K562 (cell line): ENCODE results near the gene NRIP2. TPM values are rescaled to one million over a fixed set of nuclear protein-coding genes. Genes with fewer than 3 reads are reported as not detected.

Source experiments
- ATAC-seq: fragments of 200-7000 bp; cut with Tn5 transposase; 3 replicates; pipeline ENCODE4 v1.9.1; 2020; ENCODE audit warnings: moderate library complexity
- BruUV-seq: library from RNA; stranded (reverse); fragments of 400-500 nt; replicated peaks from 2 replicates; lab custom pipeline; 2021; lab: Mats Ljungman, UMichigan
- CTCF ChIA-PET: fragments of 300-600 bp; formaldehyde crosslinking; extraction: SDS; loops from one replicate; lab custom pipeline; 2021; ENCODE audit warnings: low intra/inter-chr PET ratio; lab: Yijun Ruan, JAX
- POLR2A ChIA-PET: fragments of 300-600, 350-650 bp; sonication (Branson Sonifier 250); formaldehyde crosslinking; extraction: SDS; loops from one replicate; lab custom pipeline; 2021; ENCODE audit warnings: antibody characterized with exemption, inconsistent platforms; lab: Yijun Ruan, JAX
- DNase-seq, 4 experiments: peaks; one replicate each; pipeline versions ENCODE4 v3.0.0 to v3.0.0-alpha.2; 2011 to 2018; ENCODE audit warnings: low spot score in 3 of 4, mixed read lengths in 3 of 4; ENCODE audit errors: extremely low read depth in 1 of 4
- FAIRE-seq: peaks from 2 replicates; lab custom pipeline; 2011; peaks lifted over from hg19 to GRCh38; lab: Jason Lieb, UNC
- H2AFZ ChIP-seq: 2 replicates; pipeline ENCODE4 v1.6.0; 2011; ENCODE audit warnings: low read depth, low read length, control low read depth, inconsistent platforms
- H3K27ac ChIP-seq: fragments of 200-600 bp; 3 replicates; pipeline ENCODE4 v1.8.0; 2011; ENCODE audit warnings: low read depth, mild to moderate bottlenecking, control low read depth, inconsistent platforms, low read length, moderate library complexity, mixed read lengths; ENCODE audit errors: extremely low read depth
- H3K27me3 ChIP-seq, 2 experiments: fragments of 300-600 bp in 1 of 2; 2 replicates in 1 of 2; 3 replicates in 1 of 2; pipeline versions ENCODE4 v1.6.0 to v1.8.0; 2011; ENCODE audit warnings: inconsistent platforms in 2 of 2, low read length in 2 of 2, mild to moderate bottlenecking in 1 of 2, mixed read lengths in 1 of 2, moderate library complexity in 1 of 2; ENCODE audit not compliant: control insufficient read depth in 2 of 2, insufficient read depth in 2 of 2
- H3K36me3 ChIP-seq: fragments of 300-600 bp; 3 replicates; pipeline ENCODE4 v1.8.0; 2011; ENCODE audit warnings: mild to moderate bottlenecking, low read length, inconsistent platforms; ENCODE audit not compliant: control insufficient read depth, insufficient read depth
- H3K4me1 ChIP-seq, 2 experiments: fragments of 200-600 bp in 1 of 2; replicated peaks in 1 of 2; 2 replicates in 1 of 2; 3 replicates in 1 of 2; pipeline versions ENCODE4 v1.5.1 to v1.8.0; 2011; ENCODE audit warnings: inconsistent platforms in 2 of 2, low read length in 2 of 2, mild to moderate bottlenecking in 1 of 2, mixed read lengths in 1 of 2, moderate library complexity in 1 of 2; ENCODE audit not compliant: control insufficient read depth in 2 of 2, insufficient read depth in 2 of 2
- H3K4me2 ChIP-seq: 2 replicates; pipeline ENCODE4 v1.6.1; 2011; ENCODE audit warnings: low read length, control low read depth, inconsistent platforms, mixed read lengths; ENCODE audit not compliant: insufficient read depth
- H3K4me3 ChIP-seq: fragments of 200-600 bp; sonication (generic), shearing (Covaris generic); 2 replicates; pipeline ENCODE4 v1.5.1; 2016; ENCODE audit warnings: control low read depth, inconsistent platforms
- H3K79me2 ChIP-seq: fragments of 200-600 bp; 3 replicates; pipeline ENCODE4 v1.8.0; 2011; ENCODE audit warnings: low read length, inconsistent platforms; ENCODE audit not compliant: control insufficient read depth, insufficient read depth
- H3K9ac ChIP-seq, 2 experiments: 2 replicates each; pipeline versions ENCODE4 v1.6.0 to v1.6.1; 2011; ENCODE audit warnings: low read depth in 2 of 2, low read length in 2 of 2, control low read depth in 1 of 2, inconsistent platforms in 1 of 2, mild to moderate bottlenecking in 1 of 2, mixed read lengths in 1 of 2; ENCODE audit not compliant: insufficient read depth in 1 of 2
- H3K9me1 ChIP-seq: one replicate; pipeline ENCODE4 v1.6.0; 2011; ENCODE audit warnings: inconsistent platforms, mild to moderate bottlenecking, low read length, moderate library complexity; ENCODE audit not compliant: control insufficient read depth, insufficient read depth
- H3K9me3 ChIP-seq: replicated peaks from 2 replicates; pipeline ENCODE4 v1.5.1; 2011; ENCODE audit warnings: low read depth, low read length, inconsistent platforms; ENCODE audit not compliant: control insufficient read depth, insufficient read depth
- H4K20me1 ChIP-seq: replicated peaks from 2 replicates; pipeline ENCODE4 v1.6.1; 2011; ENCODE audit warnings: low read length, inconsistent platforms, mixed read lengths; ENCODE audit not compliant: control insufficient read depth, insufficient read depth
- CAMTA2 ChIP-seq: fragments of 250-450 bp; sonication (Bioruptor Pico); conservative IDR thresholded peaks from 2 replicates; pipeline ENCODE4 v1.5.1; 2022
- EP400 ChIP-seq: fragments of 450-650 bp; IDR thresholded peaks from 2 replicates; pipeline ENCODE4 v1.6.1; 2017; ENCODE audit warnings: antibody characterized with exemption, mild to moderate bottlenecking, moderate library complexity
- HDAC6 ChIP-seq: IDR thresholded peaks from 2 replicates; pipeline ENCODE4 v1.6.1; 2012; ENCODE audit warnings: low read depth, mild to moderate bottlenecking, control low read depth, inconsistent platforms, low read length, moderate library complexity
- HES1 ChIP-seq: fragments of 450-650 bp; IDR thresholded peaks from 2 replicates; pipeline ENCODE4 v1.6.1; 2016; ENCODE audit warnings: low read depth, mild to moderate bottlenecking, moderate library complexity
- NFIC ChIP-seq: fragments of 450-650 bp; IDR thresholded peaks from 2 replicates; pipeline ENCODE4 v1.6.1; 2017; ENCODE audit warnings: mild to moderate bottlenecking, inconsistent platforms
- RUNX1 ChIP-seq: sonication (generic); IDR thresholded peaks from 2 replicates; pipeline ENCODE4 v1.6.1; 2016; ENCODE audit warnings: antibody characterized with exemption, low read depth
- TAF9B ChIP-seq: fragments of 450-650 bp; IDR thresholded peaks from 2 replicates; pipeline ENCODE4 v1.6.1; 2018; ENCODE audit warnings: mild to moderate bottlenecking; ENCODE audit not compliant: partially characterized antibody
- ZNF507 ChIP-seq: conservative IDR thresholded peaks from 2 replicates; pipeline ENCODE4 v1.6.1; 2017; ENCODE audit warnings: missing genetic modification characterization, missing compliant biosample characterization
- ZNF592 ChIP-seq: fragments of 450-650 bp; IDR thresholded peaks from 2 replicates; pipeline ENCODE4 v1.6.1; 2017; ENCODE audit warnings: antibody characterized with exemption, mild to moderate bottlenecking
- WGBS: fragments of 100-300 bp; shearing (Covaris generic); methylation state at CpG from one replicate; pipeline ENCODE4 v1.1.6; 2016; ENCODE audit warnings: low coverage, mixed read lengths; ENCODE audit not compliant: insufficient coverage; ENCODE audit errors: missing lambda C conversion rate; 5-methylcytosine and 5-hydroxymethylcytosine counted together
- in situ Hi-C: fragments of 300-500 bp; cut with MboI; formaldehyde crosslinking; loops from 4 replicates; pipeline ENCODE4 v1.15.0; 2018; ENCODE audit warnings: inconsistent platforms, mixed read lengths
- intact Hi-C: fragments of 100-400 bp; cut with micrococcal nuclease; formaldehyde crosslinking; loops from 2 replicates; pipeline ENCODE4 v1.14.2; 2022
- polyA plus RNA-seq, 8 experiments: library from polyadenylated mRNA; depleted of rRNA in 4 of 8; stranded (reverse) in 5 of 8; unstranded in 3 of 8; fragments of >200 nt; fragmentation: Nextera tagmentation in 2 of 8; fragmentation: Illumina TruSeq in 1 of 8; extraction: Ambion mirVana in 2 of 8; extraction: Trizol in 1 of 8; gene quantifications; 2 replicates each; pipeline versions ENCODE4 v1.2.1 to v1.2.3, GENCODE V29; 2011 to 2014; ENCODE audit warnings: inconsistent platforms in 1 of 8, missing spikeins in 1 of 8
- total RNA-seq, 7 experiments: library from RNA; depleted of rRNA in 6 of 7; stranded (reverse); fragments of >200 nt in 6 of 7; fragmentation: Illumina TruSeq in 2 of 7; extraction: Trizol in 2 of 7; gene quantifications; 2 replicates each; pipeline versions ENCODE4 v1.2.1 to v1.2.3, GENCODE V29; 2011 to 2021; ENCODE audit warnings: low replicate concordance in 1 of 7

The NRIP2 gene
- total and polyA plus RNA-seq, 9 of the 15 experiments (the other 6 are each of a cell fraction or from before 2014, with no cell fraction given) = 0.07 to 0.10 TPM; not detected in 7

DNA sequence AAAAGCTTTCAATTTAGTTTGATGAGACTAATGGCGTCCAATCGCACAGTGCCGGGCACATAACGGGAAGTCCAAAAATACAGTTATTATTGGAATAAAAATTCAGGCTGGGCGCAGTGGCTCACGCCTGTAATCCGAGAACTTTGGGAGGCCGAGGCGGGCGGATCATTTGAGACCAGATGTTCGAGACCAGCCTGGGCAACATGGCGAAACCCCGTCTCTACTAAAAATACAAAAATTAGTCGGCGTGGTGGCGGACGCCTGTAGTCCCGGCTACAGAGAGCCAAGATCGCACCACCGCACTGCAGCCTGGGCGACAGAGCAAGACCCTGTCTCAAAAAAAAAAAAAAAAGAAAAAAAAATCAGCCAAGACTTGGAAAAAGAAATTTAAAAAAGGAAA lies 41.3 kb downstream of the NRIP2 start:
- Histone ChIP-seq H3K4me1 (peaks cover 18 to 38% of the 10 kb centered on the region in 2 experiments; a peak in 4 of 5 replicates), H2AFZ (peak overlapping the region; percentile 85; the same call in 1 of the 2 replicates), H3K9ac (no peak overlapping the region), H3K79me2 (peaks cover 37% of the 10 kb centered on the region), H3K27ac (0 out of 3 replicates have a peak overlapping the region, but pooled peaks have one; percentile 59), H4K20me1 (peaks cover 20% of the 10 kb centered on the region; the same call in 1 of the 2 replicates), H3K9me1 (no peaks in the 10 kb centered on the region), H3K4me2 (no peak overlapping the region), H3K36me3 (peaks cover 27% of the 10 kb centered on the region), H3K4me3 (no peak overlapping the region), H3K27me3 (no peaks in the 10 kb centered on the region), H3K9me3 (no peaks in the 10 kb centered on the region)
- WGBS = 95% methylated on average over 6 of the region's 21 CpGs
- in situ Hi-C loops = no loop called here
- no peak for ATAC-seq
- FAIRE-seq = no peak
- intact Hi-C loops = no loop called here
- POLR2A ChIA-PET = no interaction called here
- no TSS peak for BruUV-seq
- TF ChIP-seq HDAC6 = no peak
- DNase-seq = no peak
- CTCF ChIA-PET = no interaction called here

GRCh38 chr12:2792671-2793500 lies 41.9 kb downstream of the NRIP2 start:
- Histone ChIP-seq H3K4me2 (peak overlapping the region; percentile 48), H3K36me3 (peaks cover 20% of the 10 kb centered on the region), H3K27me3 (peaks cover 0 to 3% of the 10 kb centered on the region in 2 experiments; a peak in 1 of 5 replicates), H3K9me3 (no peaks in the 10 kb centered on the region), H3K9ac (peak overlapping the region; percentile 55 to 78; a peak in 3 of 4 replicates), H3K4me3 (no peak overlapping the region), H3K4me1 (peaks cover 18 to 38% of the 10 kb centered on the region in 2 experiments; a peak in 4 of 5 replicates), H3K9me1 (no peaks in the 10 kb centered on the region), H3K27ac (peak overlapping the region; percentile 59), H4K20me1 (peaks cover 20% of the 10 kb centered on the region; the same call in 1 of the 2 replicates), H3K79me2 (peaks cover 30% of the 10 kb centered on the region), H2AFZ (peak overlapping the region; percentile 85)
- ATAC-seq (peak; percentile 20; the same call in 1 of the 3 replicates), DNase-seq (peak; percentile 20 to 53 (median 28)), FAIRE-seq (peak; percentile 75)
- POLR2A ChIA-PET = no interaction called here
- BruUV-seq = no TSS peak
- CTCF ChIA-PET = no interaction called here
- in situ Hi-C loops (no loop called here), intact Hi-C loops (no loop called here)
- 43% methylated on average over 20 of the region's 25 CpGs for WGBS
- TF ChIP-seq EP400 (peak; percentile 41; the same call in 1 of the 2 replicates), RUNX1 (no peak), TAF9B (no peak), CAMTA2 (CRISPR knock-in tag) (no peak), HES1 (no peak), NFIC (no peak), ZNF507 (tag) (no peak), ZNF592 (peak; percentile 59)
